GM18858 (cell line): ENCODE results near the gene GPR25.
"Not testable (repeated sequence)": the region's sequence is repeated elsewhere in the genome, so short reads cannot be mapped to it uniquely, and the experiment has no call there.

Source experiments
- ATAC-seq: cut with Tn5 transposase; IDR thresholded peaks from one replicate; pipeline ENCODE4 v1.9.1; 2021; ENCODE audit not compliant: unreplicated experiment

Gene GPR25

GRCh38 chr1:200911361-200911760 lies 38.6 kb downstream of the GPR25 start:
- no peak for ATAC-seq

- not testable (repeated sequence) for ATAC-seq
These were observed 39.2 kb downstream of the GPR25 start for GRCh38 chr1:200911936-200912335.

GRCh38 chr1:200912737-200913407 lies 40.1 kb downstream of the GPR25 start:
- no peak for ATAC-seq

- no peak for ATAC-seq
These were observed 43.4 kb downstream of the GPR25 start for GRCh38 chr1:200916152-200916551.

GRCh38 chr1:200916681-200917080 lies 43.9 kb downstream of the GPR25 start:
- ATAC-seq: no peak

- no peak for ATAC-seq
These were observed 44.6 kb downstream of the GPR25 start for GRCh38 chr1:200917291-200917817.

- no peak for ATAC-seq
These were observed 45.2 kb downstream of the GPR25 start for GRCh38 chr1:200918006-200918405.

GRCh38 chr1:200919386-200919785 lies 46.6 kb downstream of the GPR25 start:
- ATAC-seq: no peak

- ATAC-seq: no peak
These were observed 48.9 kb downstream of the GPR25 start for GRCh38 chr1:200921571-200922110.

GRCh38 chr1:200922406-200922805 lies 49.6 kb downstream of the GPR25 start:
- no peak for ATAC-seq

- ATAC-seq: no peak
These were observed 50.8 kb downstream of the GPR25 start for GRCh38 chr1:200923601-200924000.
